ENCODE data around the gene POLG.

The POLG gene

DNA sequence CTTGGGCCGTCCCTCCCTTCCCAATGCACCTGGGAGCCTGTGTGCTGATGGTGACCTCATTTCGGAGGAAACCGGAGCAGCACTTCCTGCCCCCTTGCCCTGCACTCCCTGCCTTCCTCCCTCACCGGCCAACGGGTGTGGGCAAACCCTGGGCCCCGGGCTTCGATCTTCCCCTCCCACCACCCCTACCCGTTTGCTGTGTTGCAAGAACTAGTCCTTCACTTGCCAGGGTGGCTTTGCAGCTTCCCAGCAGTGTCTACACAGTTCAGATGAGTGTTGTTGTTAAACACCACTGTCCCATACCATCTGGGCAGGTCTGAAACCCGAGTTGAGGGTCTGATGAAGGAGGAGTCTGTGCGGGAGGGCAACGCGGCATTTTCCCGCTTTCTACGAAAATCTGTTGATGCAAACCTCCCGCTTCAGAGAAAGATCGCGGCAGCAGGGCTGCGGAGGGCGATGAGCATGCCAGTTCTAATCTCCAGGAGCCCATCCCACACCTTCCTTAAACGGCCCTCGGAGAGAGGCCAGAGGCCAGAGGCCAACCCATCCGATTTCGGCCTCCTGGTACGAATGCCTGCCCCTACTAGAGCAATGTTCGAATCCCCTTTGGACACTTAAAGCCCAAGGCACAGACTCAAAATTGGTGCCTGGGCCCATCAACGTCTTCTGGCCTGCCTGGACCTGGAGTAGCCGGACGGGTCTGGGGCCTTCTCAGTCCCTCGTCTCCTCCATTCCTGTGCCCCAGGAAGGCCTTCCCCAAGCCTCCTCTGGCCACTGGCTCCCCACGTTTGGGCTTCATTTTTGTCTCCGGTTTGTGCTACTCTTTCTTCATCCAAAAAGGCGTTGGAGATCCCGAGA is 35.7 kb upstream of the POLG start:
- DNase-seq, result no peak

DNA sequence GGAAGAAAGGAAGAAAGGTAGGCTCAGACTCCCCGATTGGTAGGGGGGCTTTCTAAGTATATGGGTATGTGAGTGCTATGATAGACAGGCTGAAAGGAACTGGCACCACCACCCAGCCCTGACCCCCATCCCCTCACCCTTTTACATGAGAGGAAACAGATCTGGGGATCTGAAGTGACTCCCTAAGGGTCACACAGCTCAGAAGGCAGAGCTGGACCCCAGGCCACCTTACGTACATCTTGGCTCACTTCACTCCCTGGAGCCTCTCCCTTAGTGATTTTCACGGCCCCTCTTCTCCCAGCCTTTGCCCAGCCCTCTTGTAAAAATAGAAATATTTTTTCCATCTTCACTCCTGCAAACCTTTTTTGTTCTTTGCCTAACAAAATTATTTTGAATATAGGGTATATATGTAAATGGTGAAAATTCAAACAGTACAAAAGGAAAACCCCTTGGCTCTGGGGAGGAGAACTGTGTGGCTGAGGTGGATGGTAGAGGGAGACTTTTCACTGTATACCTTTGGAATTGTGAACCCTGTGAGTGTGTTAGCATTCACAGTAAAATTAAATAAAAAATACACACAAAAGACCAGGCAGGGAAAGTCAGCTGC is 34.8 kb upstream of the POLG start:
- DNase-seq, result no peak

DNA sequence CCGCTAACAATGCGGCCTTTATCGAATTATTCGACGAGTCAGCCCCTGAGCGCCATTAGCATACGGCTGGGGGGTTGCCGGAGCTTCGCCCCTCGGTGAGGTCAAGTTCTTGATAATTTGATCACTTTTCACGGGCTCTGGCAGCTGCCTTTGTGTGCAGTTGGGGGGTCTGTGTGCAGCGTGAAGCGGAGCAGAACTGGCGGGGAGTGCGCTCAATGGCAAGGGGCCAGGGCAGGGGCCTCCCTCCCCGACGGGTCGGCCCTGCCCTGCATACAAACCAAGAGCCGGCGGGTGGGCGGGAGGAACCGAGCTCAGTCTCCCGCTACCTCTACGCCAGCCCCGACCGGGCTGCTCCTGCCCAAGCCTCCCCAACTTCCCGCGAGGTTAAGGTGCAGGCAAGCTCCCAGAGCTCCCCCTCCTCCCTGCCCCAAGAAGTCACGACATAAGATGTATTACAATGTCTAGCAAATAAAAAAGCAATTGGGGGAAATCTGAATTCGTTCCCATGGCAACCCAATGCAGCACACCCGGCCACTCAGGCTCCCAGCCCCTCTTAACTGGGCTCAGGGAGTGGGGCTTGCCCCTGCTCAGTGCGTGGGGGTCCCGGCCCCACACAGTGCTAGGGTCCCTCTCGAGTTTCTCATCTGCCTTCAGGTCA is 34.1 kb upstream of the POLG start:
- DNase-seq, result no peak

DNA sequence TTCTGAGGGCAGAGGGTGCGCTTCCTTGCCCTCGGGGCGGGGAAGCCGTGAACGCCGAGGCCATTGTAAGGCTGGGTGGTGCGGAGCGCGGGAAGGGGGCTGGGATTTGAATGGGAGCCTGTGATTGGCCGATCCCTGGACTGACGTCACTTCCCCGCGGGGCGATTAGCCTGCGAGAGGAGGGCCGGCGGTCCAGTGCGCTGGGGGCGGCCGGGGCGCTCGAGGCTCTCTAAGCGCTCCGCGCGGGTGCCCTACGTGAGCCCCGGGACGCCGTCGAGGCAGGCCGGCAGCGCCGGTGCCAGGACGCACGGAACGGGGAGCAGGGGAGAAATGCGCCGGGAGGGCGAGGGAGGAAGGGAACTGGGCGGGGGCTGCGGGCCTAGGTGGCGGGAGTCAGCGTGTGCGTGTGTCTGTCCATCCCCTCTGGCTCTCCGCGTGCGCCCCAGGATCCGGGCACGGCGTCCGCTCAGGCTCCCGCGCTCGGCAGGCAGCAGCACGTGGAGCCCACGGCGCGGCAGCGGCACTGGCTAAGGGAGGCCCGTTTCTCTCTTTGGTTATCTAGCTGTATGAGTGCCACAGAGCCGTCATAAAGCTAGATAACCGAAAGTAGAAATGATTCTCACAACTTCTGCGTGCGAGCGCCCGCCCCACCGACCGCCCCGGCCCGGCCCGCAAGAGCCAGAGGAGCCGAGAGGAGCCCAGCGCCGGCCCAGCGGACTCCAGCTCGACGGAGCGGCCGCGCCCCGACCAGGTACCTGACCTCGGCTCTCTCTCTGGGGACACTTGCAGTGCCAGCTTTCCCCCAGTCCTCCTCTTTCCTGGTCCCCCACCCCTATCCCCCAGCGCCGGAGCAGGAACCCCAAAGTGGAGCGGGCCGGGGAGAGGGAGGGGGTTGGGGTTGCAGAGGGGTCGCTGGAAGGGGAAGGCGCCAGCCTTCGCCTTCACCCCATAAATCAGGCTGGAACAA is 33.1 kb upstream of the POLG start:
- peak; percentile 70 for DNase-seq

DNA sequence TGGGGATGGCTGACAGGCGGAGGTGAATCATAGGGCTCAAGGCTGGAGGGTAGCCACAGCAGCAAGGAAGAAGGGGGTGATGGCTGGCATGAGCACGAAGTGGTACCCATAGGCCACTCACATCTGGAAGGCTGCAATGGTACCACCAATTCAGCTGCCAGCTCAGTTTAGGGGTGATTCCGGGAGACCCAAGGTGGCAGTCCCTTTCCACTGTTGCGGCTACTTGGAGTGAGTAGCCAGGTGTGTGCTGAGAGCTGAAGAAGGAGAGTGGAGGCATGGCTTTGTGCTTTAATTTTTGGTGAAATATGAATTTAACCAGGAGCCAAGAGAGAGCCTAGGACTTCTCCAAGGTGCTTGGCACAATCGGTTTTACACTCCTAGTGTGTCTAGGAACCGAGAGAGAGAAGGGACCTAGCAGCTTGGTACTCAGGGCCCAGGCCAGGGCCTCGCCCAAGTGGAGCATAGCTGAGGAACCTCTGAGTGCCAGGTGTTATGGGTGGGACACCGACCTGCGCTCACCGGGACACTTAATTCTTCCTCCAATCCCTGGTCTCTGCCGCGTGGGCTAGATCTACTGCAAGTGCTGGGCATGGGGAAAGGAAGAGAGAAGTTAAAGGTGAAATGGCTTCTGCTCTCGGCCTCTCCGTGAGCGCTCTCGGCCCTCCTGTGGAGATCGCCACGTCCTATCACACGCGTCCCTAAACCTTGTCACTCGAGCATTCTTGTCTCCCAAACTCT is 32.2 kb upstream of the POLG start:
- DNase-seq, result no peak

DNA sequence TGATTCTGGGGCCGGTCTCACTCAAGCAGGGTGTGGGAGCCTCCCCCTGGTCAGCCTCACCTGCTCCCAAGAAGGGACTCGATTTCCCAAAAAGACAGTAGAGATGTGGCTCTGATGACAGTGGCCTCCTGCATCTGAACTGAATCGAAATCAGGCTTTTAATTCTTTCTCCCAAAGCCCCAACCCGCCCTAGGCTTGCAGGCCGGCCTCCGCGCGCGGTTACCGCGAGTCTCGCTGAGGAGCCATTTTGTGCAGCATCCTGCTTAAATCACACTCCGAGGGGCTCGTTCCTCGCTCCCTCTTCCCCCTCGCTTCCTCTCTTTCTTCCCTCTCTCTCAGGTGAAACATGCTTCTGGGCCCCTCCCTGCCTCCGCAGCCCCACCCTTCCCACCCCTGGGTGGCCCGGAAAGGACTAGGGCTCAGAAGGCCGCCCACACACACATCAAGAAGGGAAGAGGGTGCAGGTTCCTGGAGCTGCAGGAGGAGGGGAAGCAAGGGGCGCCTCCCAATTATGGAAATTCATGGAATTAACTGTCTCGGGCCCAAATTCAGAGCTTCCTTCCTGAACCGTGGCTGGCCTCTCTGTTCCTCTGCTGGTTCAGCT is 30.9 kb upstream of the POLG start:
- DNase-seq, result no peak

DNA sequence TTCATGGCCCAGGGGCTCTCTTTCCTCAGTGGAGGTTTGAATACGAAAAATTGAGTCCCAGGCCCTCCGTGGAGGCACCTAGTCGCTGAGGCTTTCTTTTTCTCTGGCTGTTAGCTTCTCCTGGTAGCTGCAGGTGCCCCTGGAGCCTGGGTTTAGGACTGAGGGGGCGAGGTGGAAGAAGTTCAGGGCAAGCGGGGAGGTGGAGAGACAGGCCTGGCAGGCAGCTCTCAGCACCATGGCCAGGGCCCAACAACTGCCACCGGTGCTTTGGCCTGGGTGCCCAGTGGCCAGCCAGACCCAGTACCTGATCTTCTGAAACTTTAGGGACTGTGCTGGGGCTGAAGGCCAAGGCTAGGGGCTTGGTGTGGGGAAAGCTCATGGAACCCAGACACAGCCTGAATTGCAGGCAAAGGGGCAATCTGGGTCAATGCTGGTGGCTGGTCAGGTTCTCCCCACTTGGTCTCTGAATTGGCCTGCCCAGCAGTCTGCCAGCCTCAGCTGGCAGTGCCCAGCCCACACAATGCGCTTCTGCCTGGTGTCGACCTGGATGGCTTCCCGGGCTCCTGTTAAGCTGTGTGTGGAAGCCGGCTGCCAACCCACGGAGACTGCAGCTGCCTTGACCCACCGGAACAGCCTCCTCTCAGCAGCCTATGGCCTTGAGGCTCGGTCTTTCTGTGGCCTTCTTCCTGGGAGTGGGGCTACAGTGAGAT is 30.3 kb upstream of the POLG start:
- no peak for DNase-seq

DNA sequence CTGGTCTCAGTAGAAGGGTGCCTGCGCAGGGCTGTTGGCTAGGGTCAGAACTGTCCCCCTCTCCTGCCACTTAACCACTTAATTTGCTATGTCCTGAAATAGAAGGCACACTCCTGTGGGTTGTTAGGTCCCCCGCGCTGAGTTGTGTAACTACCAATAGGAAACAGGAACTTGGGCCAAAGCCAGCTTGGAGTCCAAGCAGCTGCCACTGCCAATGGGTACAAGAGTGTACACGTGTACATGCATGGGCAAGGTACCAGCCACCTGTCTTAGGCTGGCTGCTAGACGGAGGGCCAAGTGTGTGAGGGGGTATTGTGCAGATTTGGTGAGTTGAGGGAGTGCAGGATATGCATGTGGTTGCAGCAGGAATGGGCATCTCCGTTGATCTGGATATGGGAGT is 29.7 kb upstream of the POLG start:
- DNase-seq, result no peak

DNA sequence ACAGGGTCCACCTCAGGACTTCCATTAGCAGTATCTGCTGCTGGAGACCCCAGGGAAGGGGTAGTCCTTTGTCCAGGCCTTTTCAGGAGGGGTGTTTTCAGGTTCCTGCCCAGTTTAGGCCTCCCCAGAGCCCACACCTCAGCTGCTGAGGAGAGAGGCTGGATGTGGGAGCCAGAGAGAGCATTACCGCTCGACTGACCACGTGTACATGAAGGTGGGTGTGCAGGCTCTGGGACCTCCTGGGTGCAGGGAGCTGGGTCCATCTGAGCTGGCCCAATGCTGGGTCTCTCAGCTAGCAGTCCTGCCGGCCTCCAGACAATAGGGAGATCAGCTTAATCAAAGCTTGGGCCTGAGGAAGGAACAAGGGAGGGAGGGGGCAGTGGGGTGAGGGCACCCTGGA is 29.1 kb upstream of the POLG start:
- DNase-seq, result no peak

DNA sequence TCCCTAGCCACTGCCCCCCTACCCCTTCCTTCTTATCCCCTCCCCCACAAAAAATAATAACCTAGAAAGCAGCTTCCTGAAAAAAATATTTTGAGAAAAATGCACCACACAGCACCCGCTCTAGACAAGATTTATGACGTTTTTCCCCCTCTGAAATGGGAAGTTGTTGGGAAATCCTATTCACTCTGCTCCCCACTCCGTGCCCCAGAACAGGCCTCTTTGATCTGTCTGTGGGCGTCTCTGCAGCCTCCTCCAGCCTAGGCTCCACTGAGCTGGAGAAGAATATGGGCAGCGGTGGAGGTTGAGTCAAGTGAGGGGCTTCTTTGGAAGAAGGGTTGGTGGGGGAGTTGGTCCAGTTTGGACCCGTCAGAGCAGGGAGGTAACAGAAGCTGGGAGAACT is 28.5 kb upstream of the POLG start:
- no peak for DNase-seq

DNA sequence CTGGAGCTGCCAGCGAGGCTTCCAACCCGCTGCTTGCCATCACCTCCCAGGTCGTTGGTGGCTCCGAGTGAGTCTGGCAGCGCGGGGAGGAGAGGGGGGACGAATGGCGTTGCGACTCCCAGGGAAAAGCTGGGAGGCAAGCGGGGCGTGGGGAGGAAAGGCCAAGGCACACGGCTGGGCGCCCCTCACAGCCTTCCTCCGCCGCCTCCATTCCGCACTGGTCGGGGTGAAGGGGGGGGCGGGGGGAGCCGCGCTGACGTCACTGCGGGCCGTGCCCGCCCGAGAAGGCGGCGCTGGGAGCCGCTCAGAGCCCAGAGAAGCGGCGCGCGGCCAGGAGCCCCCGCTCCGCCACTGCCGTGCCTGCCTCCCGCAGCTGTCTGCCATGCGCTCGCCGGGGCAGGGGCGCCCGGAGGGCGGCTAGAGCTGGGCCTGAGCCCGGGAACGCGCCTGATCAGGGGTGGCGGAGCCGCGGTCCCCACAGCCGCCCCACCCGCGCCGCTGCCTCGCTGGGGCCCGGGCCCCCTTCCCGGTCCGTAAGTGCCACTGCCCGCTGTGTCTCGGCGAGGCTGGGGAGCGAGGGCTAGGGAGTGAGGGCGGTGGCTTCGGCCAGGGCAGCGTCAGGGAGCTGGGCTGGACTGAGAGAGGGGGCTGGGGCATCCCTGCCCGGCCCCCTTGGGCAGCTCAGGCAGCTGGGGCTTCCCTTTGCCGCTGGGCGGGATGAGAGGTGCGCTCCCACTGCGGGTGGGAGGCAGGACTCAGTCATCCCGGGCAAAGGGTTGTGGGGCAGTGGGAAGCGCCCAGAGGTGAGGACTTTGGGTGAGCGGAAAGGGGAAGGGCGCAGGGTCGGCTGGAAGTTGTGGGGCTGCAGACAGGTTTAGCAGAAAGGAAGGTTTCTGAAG is 27.8 kb upstream of the POLG start:
- DNase-seq, result no peak

DNA sequence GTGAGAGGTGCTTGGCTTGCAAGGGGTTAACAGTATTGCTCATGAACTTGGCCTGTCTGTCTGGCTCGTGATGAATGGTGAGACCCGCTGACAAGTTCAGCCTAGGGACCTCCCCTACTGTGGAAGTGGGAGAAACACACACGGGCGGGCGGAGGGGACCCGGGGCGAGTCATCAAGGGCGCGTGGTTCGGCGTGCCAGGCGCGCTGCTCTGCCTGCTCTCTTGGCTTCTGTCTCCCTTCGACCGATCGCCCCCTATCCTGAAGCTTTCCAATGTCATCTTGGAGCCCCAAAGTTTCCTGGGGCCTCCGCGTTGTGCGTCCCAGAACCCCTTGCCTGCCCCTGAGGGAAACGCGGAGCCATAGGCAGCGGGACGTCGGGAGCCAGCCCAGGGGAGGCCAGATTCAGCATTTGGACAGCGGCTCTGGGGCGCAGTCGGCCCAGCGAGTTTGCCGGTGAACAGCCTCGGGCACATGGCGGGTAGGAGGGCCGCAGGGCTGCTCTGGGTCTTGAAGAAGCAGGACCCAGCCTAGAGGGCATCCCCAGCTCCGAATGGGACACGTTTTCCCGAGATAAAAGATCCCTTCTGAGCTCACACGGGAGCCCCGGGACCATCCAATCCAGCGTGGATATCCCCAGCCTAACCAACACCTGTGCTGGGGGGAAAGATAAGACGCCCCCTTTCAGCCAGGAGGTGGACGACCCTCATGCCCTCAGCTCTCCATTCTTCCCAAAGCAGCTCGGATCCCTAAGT is 27.0 kb upstream of the POLG start:
- DNase-seq, result peak; percentile 27

DNA sequence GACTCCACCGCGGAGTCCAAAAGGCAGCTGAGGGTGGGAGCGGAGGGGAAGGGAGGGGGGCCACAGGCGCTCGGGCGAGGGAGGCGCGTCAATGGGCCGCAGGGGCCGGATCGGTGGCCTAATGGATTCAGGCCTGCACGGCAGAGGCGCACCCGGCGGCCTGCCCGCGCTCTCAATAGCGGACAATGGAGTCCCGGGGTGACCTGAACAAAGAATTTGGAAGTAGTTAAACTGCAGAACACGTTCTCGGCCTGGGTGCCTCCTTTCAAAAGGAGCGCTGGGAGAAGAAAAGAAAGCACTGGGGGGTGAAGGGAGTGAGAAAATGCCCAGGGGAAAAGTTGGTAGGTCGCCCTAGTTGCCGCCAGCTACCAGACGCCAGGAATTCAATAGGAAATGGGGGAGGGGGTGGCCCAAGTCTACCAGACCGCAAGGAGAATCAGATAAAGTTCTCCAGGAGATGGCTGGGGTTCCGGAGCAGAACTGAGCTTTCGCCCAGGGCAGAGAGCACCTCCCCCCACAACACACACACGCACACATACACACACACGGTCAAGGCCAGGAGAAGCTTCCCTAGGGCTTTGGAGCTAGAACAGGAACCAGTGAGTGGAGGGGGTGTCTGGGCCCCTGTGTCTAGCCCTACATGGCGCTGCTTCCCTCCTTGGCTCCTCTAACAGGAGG is 25.8 kb upstream of the POLG start:
- no peak for DNase-seq

DNA sequence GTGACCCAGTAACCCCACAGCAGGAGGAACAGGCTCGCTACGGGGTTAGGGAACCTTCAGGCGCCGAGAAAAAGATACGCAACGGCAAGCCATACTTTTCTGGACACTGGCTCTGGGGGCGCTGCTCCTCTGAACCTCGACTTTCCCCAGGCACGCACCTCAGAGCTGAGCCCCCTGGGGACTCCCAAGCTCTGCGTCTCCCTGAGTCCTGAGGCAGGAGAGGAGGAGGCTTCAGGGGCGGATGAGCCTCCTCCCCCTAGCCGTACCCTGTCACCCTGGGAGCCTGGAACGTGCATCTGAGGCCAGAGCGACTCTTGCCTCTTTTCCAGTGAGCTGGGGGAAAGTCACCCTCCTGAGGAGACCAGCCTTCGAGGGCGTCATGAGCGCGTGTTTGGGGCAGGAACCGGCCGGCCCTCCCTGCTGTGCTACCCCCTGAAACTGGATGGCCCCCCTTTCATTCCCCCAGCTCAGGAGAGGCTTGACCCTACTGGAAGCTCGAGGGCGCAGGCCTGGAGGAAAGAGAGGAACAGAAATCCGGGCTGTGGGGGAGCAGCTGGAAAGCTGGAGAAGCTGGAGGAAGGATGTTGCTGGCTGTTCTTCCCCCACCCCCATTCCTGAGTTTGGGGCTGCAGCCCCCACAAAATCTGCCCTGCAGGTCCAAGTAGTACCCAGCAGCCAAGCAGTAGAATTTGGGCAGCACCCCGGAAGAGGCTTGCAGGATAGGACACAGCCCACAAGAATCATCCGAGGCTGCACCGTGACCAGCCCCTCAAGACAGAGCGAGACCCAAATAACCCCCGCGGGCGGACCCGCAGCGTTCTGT is 25.1 kb upstream of the POLG start:
- no peak for DNase-seq

DNA sequence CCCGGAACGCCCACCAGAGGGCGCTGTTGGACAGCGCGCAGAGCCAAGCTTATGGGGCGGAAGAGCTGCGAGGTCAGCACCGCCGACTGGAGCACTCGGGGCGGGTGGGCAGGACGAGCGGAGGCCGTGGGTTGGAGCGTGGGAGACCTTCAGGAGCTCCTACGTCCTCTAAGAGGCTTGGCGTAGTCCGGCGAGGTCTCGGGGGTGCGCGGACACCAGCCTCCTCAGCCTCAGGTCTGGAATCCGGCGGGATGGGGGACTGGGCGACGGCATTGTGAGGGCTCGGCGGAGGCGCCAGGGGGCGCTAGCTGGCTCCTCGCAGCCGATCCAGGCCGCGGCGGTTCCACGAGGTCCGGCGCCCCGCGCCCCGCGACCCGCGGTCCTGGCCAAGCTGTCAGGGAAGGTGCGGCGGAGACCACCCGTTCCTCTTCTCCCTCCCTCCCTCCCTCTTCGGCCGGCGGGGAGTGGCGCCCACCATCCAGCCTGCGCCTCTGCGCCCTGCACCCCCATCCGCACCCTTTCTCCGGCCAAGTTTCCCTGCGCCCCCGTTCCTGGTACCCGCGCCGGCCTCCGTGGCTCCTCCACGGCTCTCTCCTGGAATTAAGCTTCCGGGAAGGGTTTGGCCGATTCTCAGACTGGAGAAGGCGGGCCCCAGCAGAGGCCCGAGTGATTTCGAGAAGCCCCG is 24.3 kb upstream of the POLG start:
- peak; percentile 53 for DNase-seq

DNA sequence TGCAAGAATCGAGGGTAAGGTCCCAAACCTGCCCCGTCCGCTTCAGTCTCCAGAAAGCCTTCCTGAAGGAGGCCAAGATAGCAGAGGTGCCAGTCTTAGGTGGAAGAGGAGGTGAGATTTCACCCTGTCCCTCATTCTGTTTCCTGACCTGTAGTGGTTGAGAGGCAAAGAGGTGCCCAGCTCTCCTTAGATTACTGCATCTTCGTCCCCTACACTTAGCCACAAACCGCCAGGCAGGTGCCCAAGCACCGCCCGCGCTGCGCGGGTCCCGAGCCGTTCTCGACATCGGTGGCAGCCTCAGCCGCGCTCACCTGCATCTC is 23.8 kb upstream of the POLG start:
- no peak for DNase-seq

DNA sequence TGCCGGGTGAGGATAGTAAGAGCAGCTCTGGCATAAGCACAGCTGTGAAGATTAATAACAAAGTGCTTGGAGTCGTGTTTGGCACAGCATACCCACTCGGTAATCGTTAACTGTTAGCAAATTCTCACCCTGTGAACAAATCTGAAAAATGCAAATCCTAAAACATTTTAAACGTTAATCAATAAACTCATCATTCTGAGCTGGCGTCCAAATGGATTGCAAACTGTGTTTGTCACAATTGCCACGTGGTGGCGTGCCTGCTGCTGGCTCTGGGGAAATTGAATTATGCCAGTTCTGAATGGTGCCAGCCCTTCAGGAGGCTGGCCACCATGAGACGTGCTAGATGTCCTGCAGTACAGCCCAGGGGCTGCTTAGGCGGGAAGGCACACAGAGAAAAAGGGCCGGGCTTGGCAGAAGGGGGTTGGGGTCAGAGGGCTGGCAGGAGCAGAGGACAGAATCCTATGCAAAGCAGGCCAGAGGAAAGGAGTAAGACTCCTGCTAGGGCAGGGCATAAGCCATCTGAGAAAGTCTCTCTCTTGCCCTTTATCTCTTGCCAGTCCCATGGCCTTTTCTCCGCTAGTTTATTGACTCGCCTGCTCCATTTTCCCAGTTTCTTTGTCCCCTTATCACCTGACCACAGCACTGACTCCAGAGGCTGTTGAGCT is 22.1 kb upstream of the POLG start:
- no peak for DNase-seq

All from NCI-H1048 (cell line).